Inferior parietal cortex (tissue), 1 donor: Measurements from ENCODE around the gene RAB7A.

Experiments
- DNase-seq: peaks from one replicate; pipeline ENCODE4 v3.0.0-alpha.2; 2016; ENCODE audit errors: extremely low spot score

The RAB7A gene

DNA sequence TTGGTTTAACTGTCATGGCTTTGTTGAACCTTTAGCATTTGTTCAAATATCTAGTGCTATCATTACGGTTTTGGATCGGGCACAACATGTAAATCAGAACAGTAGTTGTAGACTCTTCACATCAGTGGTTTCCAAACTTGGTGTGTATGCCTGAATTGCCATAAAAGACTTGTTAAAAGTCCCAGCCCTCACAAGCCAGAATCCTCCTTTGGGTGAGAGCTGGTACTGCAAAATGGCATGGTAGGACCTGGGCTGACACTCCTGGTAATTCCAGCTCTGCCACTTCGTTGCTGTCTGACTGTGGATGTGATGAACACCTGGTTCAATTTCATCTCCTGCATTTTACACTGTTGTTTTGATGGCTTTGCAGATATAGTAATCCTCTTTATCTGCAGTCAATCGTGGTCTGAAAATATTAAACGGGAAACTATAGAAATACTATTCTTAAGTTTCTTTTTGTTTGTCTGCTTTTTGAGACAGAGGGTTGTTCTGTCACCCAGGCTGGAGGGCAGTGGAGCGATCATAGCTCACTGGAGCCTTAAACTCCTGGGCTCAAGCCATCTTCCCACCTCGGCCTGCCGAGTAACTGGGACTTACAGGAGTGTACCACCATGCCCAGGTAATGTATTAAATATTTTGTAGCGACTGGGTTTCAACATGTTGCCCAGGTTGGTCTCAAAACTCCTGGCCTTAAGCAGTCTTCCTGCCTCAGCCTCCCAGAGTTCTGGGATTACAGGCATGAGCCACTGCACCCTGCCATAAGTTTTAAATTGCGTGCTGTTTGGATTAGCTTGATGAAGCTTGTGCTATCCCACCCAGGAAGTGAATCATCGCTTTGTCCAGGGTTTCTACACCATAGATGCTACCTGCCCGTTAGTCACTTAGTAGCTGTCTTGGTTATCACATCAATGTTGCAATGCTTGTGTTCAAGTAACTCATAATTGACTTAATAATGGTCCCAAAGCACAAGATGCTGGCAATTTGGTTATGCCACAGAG, 61.6 kb downstream of the RAB7A start:
- DNase-seq = no peak

DNA sequence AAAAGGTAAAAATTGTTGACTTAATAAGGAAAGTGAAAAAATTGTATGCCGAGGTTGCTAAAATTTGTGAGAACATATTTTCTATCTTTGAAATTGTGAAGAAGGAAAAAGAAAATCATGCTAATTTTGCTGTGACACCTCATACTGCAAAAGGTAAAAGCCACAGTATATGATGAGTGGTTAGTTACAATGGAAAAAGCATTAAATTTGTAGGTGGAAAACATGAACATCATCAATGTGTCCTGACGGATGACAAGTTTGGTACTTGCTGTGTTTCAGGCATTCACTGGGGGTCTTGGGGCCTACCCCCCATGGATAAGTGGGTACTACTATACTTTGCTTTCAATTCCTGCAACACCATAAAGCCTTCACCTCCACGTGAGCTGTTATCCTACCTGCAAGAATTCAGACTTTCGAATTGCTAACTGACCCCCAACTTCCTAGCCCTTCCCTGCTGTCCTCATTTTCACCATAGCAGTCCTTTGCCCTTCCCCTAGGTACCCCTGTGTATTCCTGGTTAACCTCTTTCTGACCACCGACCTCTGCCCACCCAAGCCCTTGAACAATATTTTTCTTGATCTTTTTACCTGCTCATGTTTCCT, 62.4 kb downstream of the RAB7A start:
- DNase-seq = no peak

DNA sequence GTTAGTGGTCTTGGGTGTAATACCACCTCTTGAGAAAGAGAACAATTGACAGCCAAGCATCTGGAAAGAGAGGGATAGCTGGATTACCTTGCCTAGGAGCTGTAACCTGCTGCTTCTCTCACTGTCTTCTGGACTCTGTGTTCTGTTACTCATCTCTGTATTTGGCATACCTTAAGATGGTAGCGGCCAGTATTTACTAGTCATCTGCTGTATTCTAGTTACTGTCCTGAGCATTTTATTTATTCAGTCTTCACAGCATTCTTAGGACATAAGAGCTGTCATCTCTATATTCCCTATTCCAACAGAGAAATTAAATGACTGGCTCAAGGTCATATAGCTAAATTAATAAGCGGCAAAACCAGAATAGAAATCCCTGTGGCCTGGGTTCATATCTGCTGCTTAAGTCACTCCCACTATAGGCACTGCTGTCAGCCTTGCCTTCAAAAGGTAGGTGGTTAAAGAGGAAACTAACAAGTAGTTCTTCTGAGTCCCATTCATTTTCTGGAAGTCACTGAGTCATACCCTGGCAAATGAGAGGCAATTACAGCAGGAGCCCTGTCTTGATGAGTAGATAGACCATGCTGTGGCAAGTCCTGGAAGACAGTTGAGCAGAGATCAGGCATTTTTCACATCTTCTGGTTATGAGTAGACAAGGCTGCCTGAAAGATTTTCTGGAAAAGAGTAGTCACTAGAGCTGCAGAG, 68.2 kb downstream of the RAB7A start:
- DNase-seq = no peak

DNA sequence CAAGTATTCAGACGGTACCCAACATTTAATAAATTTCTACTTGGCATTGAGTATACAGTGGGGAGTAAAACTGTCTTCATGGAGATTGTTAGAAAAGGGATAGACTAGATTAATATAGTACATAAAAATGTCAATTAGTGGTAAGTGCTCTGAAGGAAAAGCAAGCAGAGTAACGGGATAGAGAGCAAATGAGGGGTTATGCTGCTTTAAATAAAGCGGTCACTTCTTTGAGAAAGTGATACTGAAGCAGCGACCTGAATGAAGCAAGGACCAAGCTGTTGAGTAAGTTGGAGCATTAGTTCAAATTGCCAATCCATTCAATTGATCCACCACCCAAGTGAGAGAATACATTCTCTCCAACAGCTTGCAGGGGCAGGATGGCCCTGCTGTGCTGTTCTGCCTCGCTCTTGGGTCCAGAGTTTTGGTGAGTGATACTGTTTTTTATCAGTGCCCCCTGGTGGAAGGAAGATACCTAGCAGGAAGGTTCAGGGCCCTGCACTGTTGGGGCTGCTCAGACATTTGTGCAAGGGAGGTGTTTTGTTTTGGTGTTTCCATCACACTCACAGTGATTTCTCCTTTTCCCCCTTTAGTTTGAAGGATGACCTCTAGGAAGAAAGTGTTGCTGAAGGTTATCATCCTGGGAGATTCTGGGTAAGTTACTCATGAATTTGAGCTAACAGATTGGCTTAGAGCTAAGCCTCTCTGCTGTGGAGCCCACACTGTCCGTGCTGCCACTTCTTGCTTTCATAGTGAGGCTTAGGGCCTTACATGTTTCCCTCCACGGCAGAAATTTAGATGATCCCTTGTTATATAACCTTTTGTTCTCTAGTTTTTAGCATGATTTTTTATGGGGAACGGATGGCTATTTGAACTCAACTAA, 69.0 kb downstream of the RAB7A start:
- DNase-seq = peak; percentile 82

DNA sequence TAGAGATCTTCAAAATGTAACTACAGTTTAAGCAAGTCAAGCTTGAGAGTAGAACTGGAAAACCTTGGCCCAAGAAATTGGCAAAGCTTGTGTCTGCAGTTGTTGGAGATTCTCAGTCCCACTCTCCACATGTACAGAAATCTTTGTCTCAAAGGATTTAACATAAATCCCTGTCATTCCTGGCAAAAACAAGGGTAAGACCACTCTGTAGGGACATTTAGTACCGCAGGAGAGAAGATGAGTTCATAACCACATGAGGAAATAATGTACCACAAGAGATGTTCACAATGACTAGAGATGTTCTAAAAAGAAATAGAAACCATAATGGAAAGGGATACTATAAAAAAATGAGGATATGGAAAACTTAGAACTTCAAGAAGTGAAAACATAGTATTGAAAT, 73.7 kb downstream of the RAB7A start:
- no peak for DNase-seq

DNA sequence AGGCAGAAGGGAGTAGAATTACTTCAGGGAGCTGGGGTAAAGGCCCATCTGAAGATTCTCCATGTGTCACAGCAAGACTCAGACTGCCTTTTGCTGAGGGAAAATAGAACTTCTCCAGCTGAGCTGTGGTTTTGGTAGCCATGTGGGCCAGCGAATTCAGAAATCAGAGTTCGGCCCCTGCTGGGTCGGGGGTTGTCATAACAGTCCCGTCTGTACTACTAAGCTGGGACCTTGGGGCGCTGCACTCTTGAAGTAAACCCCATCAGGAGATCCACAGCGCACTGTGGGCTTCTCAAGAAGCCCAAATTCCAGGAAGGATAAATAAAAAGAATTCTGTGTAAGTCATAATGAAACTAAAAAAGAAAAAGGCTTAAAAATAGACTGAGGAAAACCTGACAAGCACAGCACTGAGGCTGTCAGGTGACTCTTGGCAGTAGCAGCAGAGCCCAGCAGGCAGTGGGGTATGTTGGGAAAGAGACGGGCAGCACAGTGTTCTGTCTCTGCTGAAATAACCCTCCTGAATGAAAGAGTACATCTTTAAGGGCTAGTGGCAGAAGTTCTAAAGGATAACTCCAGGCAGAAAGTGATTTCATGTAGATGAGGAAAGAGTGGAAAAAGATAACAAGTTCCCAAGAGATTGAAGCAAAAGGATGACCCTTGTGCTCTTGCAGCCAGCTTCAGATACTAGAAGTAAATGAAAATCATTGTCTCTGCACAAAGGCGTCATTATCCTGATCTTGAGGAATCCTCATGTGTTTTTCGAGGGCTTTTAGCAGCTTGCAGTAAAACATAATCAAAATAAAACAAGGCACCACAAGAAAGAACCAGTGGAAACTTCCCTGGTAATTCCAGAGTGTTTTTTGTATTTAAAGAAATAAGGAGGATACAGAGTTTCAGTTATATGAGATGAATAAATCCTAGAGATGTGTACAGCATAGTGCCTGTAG, 74.5 kb downstream of the RAB7A start:
- DNase-seq = peak; percentile 70

DNA sequence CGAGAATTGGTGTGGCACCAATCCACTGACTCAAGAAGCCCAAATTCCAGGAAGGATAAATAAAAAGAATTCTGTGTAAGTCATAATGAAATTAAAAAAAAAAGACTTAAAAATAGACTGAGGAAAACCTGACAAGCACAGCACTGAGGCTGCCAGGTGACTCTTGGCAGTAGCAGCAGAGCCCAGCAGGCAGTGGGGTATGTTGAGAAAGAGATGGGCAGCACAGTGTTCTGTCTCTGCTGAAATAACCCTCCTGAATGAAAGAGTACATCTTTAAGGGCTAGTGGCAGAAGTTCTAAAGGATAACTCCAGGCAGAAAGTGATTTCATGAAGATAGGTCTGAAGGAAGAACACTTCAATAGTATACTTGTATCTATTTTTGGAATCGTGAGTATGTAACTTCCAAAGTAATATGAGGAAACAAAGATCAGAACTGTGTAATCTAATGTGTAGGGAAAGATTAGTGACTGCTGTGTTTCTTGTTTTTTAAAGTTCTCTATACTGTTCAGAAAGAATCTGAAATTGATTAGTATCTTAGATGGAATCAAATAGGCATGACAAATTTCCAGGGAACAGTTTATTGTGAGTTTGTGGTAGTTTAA, 75.9 kb downstream of the RAB7A start:
- no peak for DNase-seq

DNA sequence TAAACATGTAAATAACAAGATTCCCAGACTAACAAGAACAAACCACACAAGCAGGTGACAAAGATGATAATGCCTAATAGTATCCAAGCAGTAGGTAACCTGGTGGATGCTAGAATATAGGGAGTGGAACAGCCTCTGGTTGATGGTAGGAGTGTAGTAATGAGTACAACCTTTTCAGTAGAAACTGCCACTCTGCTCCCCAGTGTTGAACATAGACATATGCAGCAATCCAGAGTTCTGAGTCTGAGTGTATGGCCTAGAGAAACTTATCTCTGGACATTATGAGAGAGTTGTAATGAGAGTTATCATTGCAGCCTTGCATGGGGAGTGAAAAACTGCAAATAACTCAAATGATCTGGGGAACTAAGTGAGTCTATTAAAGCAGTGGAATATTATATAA, 77.3 kb downstream of the RAB7A start:
- no peak for DNase-seq

DNA sequence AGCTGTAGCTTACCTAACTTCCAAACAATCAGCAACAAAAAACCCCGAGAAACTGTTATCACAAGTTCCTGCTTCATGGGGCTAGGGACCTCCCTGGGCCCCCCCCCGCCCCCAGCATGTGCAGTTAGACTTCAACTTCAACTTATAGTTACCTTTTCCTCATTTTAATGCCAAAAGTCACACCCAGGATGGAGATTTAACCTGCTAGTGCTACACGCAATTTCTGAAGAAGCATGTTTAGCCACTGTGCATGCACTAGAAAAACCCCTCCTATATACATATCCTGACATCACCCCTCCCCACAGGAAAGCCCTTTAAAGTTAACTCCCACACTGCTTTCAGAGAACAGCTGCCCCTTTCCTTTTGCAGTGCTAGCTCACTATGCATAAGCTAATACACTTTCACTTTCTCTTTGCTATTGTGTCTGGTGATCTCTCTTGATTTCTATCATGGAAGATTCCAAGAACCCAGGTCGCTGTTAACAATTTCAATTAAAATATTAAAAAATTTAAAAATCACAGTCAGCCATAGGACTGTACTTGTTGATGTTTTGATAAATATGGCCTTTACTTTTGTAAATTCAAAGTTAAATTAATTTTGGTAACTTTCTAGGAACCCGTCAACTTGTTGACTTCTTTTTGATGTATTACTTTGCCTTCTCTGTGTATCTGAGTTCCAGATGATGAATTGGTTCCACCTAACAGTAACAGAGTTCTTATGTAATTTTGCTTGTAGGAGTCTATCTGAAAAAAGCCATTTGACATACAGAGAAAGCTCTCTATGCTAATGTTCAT, 78.2 kb downstream of the RAB7A start:
- DNase-seq = no peak

DNA sequence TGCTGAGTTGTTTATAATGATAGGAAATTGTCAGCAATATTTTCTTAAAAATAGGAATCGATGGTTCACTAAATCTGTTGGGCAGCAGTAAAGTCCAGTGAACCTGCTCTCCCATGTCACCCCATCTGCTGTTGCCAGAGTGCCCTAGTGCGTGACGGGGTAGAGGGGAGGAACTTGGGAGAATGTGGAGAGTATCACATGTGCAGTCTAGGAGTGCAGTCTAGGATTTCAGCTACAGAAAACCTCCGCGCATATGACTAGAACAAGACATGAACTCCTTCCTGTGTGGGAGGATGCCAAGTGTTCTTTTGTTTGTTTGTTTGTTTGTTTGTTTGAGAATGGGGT, 78.8 kb downstream of the RAB7A start:
- DNase-seq = no peak

DNA sequence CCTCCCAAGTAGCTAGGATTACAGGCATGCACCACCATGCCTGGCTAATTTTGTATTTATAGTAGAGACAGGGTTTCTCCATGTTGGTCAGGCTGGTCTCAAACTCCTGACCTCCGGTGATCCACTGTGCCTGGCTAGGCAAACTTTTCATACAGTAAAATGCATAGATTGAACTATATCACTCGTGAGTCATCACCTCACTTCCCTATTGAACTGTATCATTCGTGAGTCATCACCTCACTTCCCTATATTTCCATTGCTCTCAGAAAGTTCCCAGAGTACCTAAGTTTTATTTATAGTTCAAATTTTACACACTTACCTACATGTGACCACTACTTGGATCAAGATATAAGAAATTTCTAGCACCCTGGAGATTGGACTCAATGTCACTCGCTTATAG, 79.8 kb downstream of the RAB7A start:
- DNase-seq = no peak

DNA sequence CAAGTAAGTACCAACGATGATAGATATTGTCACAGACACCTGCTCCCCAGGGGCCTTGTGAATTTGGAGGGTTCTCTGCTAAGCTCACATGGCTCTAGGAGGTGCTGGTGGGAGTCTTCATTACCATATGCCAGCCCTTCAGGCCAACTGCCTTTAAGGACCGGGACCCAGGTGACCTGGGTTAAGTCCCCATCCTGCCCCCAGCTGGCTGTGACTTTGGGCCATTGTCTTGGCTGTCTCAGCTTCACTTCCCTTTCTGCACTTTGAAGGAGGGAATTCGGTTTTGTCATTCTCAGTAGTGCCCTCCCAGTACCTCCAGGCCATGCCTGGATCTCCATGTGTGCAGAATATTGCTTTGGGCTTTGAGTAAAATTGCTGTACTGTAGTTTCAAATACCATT, 80.6 kb downstream of the RAB7A start:
- DNase-seq = no peak

DNA sequence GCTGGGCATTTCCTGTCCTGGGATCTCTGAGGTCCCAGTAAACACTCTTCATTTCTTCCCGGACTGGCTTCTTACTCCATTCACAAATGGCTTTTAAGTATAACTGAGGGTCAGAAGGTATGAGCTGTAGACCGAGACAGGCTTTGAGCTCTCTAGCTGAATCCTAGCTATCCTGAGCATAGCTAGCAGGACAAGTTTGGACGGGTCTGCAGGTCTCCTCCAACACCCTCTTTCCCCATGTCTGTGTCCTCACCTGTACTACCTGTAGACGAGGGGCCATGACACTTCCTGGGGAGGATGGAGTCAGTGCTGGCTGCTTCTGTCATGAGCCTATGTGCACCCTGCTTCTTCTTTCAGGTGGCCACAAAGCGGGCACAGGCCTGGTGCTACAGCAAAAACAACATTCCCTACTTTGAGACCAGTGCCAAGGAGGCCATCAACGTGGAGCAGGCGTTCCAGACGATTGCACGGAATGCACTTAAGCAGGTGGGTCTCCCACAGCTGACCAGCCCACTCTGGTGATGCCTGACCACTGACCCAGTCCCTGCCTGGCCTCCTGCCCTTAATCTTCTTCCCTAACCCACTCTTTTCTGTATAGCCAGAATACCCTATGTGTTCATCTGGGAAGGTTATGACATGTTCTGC, 81.3 kb downstream of the RAB7A start:
- DNase-seq = no peak

DNA sequence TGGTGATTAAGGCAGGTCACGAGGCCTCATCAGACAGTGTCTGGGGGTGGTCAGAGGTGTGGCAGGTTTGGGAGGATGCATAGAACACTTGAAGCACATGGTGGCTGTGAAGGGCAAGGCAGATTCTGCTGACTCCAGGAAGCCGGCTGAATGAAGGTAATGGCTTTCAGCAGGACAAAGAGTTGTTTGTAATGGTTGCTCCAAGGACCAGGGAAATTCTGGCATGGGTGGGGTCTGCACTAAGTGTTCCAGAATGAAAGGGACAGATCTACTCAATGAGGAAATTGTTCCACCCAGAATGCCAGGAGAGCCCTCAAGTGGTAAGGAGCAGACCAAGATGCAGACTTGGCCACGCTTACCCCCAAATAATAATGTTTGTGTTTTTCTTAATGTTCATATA, 82.7 kb downstream of the RAB7A start:
- DNase-seq = no peak

DNA sequence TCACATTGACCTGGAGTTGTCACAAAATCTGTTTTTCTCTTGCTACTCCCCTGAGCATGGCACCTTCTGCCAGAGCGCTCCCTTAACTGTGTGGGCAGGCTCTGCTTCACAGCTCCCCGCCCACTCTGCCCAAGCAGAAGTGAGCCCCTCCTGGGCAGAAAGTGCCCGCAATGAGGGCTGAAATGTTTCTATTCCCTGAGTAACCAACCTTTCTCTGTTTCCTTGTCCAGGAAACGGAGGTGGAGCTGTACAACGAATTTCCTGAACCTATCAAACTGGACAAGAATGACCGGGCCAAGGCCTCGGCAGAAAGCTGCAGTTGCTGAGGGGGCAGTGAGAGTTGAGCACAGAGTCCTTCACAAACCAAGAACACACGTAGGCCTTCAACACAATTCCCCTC, 87.1 kb downstream of the RAB7A start:
- DNase-seq = no peak

DNA sequence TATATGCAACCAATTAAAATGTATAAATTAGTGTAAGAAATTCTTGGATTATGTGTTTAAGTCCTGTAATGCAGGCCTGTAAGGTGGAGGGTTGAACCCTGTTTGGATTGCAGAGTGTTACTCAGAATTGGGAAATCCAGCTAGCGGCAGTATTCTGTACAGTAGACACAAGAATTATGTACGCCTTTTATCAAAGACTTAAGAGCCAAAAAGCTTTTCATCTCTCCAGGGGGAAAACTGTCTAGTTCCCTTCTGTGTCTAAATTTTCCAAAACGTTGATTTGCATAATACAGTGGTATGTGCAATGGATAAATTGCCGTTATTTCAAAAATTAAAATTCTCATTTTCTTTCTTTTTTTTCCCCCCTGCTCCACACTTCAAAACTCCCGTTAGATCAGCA, 88.1 kb downstream of the RAB7A start:
- no peak for DNase-seq

DNA sequence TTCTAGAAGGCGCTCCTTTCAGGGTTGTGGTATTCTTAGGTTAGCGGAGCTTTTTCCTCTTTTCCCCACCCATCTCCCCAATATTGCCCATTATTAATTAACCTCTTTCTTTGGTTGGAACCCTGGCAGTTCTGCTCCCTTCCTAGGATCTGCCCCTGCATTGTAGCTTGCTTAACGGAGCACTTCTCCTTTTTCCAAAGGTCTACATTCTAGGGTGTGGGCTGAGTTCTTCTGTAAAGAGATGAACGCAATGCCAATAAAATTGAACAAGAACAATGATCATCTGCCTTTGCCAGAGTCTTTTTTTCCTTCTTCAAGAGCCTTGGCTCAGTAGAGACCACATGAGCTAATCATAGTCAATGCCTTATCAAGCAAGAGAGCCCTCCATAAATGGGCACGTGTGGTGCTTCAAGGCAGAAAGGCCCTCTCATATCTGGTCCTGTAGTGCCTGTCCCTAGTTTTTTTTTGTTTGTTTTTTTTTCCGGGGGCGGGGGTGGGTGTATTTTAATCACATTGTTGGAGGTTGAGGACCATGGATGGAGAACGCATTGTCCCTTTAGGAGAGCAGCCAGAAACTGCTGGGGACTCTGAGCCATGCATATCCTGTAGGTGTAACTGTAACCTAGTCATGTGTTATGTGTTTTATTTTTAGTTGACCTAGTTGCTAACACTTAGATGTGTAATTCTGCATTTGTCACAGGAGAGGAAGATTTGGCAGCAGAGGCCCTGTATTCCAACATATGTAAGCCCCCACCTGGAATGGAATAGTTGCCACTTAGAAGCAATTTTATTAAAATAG, 88.7 kb downstream of the RAB7A start:
- DNase-seq = no peak
